Measurements from ENCODE around the gene DYRK1A.

DNA sequence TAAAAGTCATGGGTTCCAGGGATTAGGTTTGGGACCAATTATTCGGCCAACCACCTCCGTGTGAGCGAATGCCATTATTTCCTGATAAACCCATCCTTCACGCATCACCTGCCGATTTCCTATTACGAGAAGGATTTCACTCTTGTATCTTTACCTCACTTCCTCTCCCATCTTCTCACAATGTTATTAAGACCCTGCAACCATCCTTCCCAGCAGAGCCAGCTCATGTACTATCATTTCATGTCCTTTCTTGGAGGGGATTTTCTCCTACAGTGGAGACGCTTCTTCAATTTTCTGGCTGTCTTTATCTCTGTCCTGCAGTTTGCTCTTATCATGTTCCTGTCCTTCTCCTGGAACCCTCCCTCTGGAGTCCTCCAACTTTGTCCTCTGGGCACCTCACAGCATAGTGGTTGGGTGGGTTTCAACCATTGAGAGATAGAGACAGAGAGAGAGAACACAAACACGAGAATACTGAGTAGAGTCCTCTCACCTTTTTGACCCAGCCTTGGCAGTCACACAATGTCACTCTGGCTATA is 192.2 kb downstream of the DYRK1A start:
- TF ChIP-seq, protein P1, sequence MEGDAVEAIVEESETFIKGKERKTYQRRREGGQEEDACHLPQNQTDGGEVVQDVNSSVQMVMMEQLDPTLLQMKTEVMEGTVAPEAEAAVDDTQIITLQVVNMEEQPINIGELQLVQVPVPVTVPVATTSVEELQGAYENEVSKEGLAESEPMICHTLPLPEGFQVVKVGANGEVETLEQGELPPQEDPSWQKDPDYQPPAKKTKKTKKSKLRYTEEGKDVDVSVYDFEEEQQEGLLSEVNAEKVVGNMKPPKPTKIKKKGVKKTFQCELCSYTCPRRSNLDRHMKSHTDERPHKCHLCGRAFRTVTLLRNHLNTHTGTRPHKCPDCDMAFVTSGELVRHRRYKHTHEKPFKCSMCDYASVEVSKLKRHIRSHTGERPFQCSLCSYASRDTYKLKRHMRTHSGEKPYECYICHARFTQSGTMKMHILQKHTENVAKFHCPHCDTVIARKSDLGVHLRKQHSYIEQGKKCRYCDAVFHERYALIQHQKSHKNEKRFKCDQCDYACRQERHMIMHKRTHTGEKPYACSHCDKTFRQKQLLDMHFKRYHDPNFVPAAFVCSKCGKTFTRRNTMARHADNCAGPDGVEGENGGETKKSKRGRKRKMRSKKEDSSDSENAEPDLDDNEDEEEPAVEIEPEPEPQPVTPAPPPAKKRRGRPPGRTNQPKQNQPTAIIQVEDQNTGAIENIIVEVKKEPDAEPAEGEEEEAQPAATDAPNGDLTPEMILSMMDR (IDR thresholded peaks at IDR 0.05): no peak
- no peak for TF ChIP-seq POLR2A (IDR thresholded peaks at IDR 0.05)

Data from uterus (tissue), 2 donors.